Nephron (organoid): ENCODE data around the gene SLC36A4.

Experiments
- H3K27ac Mint-ChIP-seq, 3 experiments: 2 replicates each; pipeline ENCODE4 v1.8.0; 2020; ENCODE audit warnings: mixed read lengths in 3 of 3, mild to moderate bottlenecking in 2 of 3, moderate library complexity in 1 of 3
- H3K27me3 Mint-ChIP-seq: 2 replicates; pipeline ENCODE4 v1.8.0; 2021; ENCODE audit warnings: low read depth, mild to moderate bottlenecking, moderate library complexity, mixed read lengths
- H3K36me3 Mint-ChIP-seq: 2 replicates; pipeline ENCODE4 v1.8.0; 2020; ENCODE audit warnings: low read depth, mixed read lengths
- H3K4me1 Mint-ChIP-seq: 2 replicates; pipeline ENCODE4 v1.8.0; 2020; ENCODE audit warnings: mixed read lengths
- H3K4me3 Mint-ChIP-seq, 3 experiments: 2 replicates each; pipeline ENCODE4 v1.8.0; 2020; ENCODE audit warnings: mild to moderate bottlenecking in 3 of 3, mixed read lengths in 3 of 3, moderate library complexity in 2 of 3
- H3K9me3 Mint-ChIP-seq: 2 replicates; pipeline ENCODE4 v1.8.0; 2020; ENCODE audit warnings: mixed read lengths
- CTCF ChIP-seq, 3 experiments: fragments of 200-600 bp; sonication (generic); IDR thresholded peaks; one replicate each; pipeline ENCODE4 v1.5.0; 2021; ENCODE audit warnings: antibody characterized with exemption in 3 of 3; ENCODE audit not compliant: unreplicated experiment in 3 of 3

SLC36A4 gene

GRCh38 chr11:93169950-93170561 is 27.7 kb downstream of the SLC36A4 start:
- Mint-ChIP-seq H3K36me3 (peaks cover 8% of the 10 kb centered on the region), H3K9me3 (no peaks in the 10 kb centered on the region), H3K4me1 (no peaks in the 10 kb centered on the region), H3K4me3 (no peak overlapping the region), H3K27me3 (no peaks in the 10 kb centered on the region), H3K27ac (no peak overlapping the region)
- TF ChIP-seq CTCF (IDR thresholded peaks at IDR 0.05; ENCODE audit: unreplicated experiment in 3 of 3): peak; percentile 50 to 61 (median 53)

GRCh38 chr11:93169143-93169542 is 28.6 kb downstream of the SLC36A4 start:
- TF ChIP-seq CTCF (IDR thresholded peaks at IDR 0.05; ENCODE audit: unreplicated experiment in 3 of 3): no peak
- Mint-ChIP-seq H3K27me3 (no peaks in the 10 kb centered on the region), H3K36me3 (peaks cover 16% of the 10 kb centered on the region), H3K4me3 (no peak overlapping the region), H3K9me3 (no peaks in the 10 kb centered on the region), H3K4me1 (no peaks in the 10 kb centered on the region), H3K27ac (no peak overlapping the region)

- no peak overlapping the region for H3K4me3 Mint-ChIP-seq
- TF ChIP-seq CTCF (IDR thresholded peaks at IDR 0.05; ENCODE audit: unreplicated experiment in 3 of 3): no peak
- H3K9me3 Mint-ChIP-seq: no peaks in the 10 kb centered on the region
- H3K27me3 Mint-ChIP-seq: no peaks in the 10 kb centered on the region
- H3K36me3 Mint-ChIP-seq: peaks cover 24% of the 10 kb centered on the region
- peak overlapping the region; percentile 2 to 22 (median 10) for H3K27ac Mint-ChIP-seq
- no peaks in the 10 kb centered on the region for H3K4me1 Mint-ChIP-seq
Observed at GRCh38 chr11:93166862-93167261, 30.9 kb downstream of the SLC36A4 start.

GRCh38 chr11:93166194-93166593 is 31.6 kb downstream of the SLC36A4 start:
- Mint-ChIP-seq H3K4me1 (no peaks in the 10 kb centered on the region), H3K9me3 (no peaks in the 10 kb centered on the region), H3K36me3 (peaks cover 29% of the 10 kb centered on the region), H3K27ac (peak overlapping the region in 2 of 3 experiments; percentile 10 to 22), H3K4me3 (no peak overlapping the region), H3K27me3 (no peaks in the 10 kb centered on the region)
- no peak for TF ChIP-seq CTCF (IDR thresholded peaks at IDR 0.05; ENCODE audit: unreplicated experiment in 3 of 3)

- peak overlapping the region in 1 of 3 experiments; percentile 40 for H3K27ac Mint-ChIP-seq
- H3K4me3 Mint-ChIP-seq: no peak overlapping the region
- H3K27me3 Mint-ChIP-seq: no peaks in the 10 kb centered on the region
- no peak for TF ChIP-seq CTCF (IDR thresholded peaks at IDR 0.05; ENCODE audit: unreplicated experiment in 3 of 3)
- H3K36me3 Mint-ChIP-seq: peaks cover 60% of the 10 kb centered on the region
- H3K4me1 Mint-ChIP-seq: no peaks in the 10 kb centered on the region
- peaks cover 11% of the 10 kb centered on the region for H3K9me3 Mint-ChIP-seq
Observed at GRCh38 chr11:93160808-93161207, 37.0 kb downstream of the SLC36A4 start.

- peaks cover 11% of the 10 kb centered on the region for H3K9me3 Mint-ChIP-seq
- peak overlapping the region in 1 of 3 experiments; percentile 40 for H3K27ac Mint-ChIP-seq
- no peaks in the 10 kb centered on the region for H3K4me1 Mint-ChIP-seq
- peaks cover 65% of the 10 kb centered on the region for H3K36me3 Mint-ChIP-seq
- H3K4me3 Mint-ChIP-seq: no peak overlapping the region
- TF ChIP-seq CTCF (IDR thresholded peaks at IDR 0.05; ENCODE audit: unreplicated experiment in 3 of 3): no peak
- no peaks in the 10 kb centered on the region for H3K27me3 Mint-ChIP-seq
Observed at GRCh38 chr11:93160156-93160555, 37.6 kb downstream of the SLC36A4 start.
